GM20000 (cell line): Measurements from ENCODE around the gene RNF150.

Experiments
- DNase-seq: peaks from one replicate; pipeline ENCODE4 v3.0.0; 2012; ENCODE audit warnings: low spot score
- CTCF ChIP-seq: IDR thresholded peaks from 2 replicates; pipeline ENCODE4 v1.5.1; 2012; ENCODE audit warnings: mild to moderate bottlenecking, control low read depth; ENCODE audit errors: extremely low read depth, missing control alignments

Gene RNF150

GRCh38 chr4:140876615-140877364 lies 256.5 kb downstream of the RNF150 start:
- TF ChIP-seq CTCF = no peak
- no peak for DNase-seq

GRCh38 chr4:140875746-140876452 lies 257.4 kb downstream of the RNF150 start:
- no peak for DNase-seq
- TF ChIP-seq CTCF = no peak

GRCh38 chr4:140874056-140874455 lies 259.2 kb downstream of the RNF150 start:
- DNase-seq = no peak
- no peak for TF ChIP-seq CTCF

GRCh38 chr4:140871368-140871767 lies 261.9 kb downstream of the RNF150 start:
- no peak for TF ChIP-seq CTCF

GRCh38 chr4:140870427-140870826 lies 262.8 kb downstream of the RNF150 start:
- TF ChIP-seq CTCF = no peak
- no peak for DNase-seq

More at GRCh38 chr4:140871368-140871767, 261.9 kb downstream of the RNF150 start:
- DNase-seq = no peak

- TF ChIP-seq CTCF = no peak
- DNase-seq = no peak
These were observed 263.8 kb downstream of the RNF150 start for GRCh38 chr4:140869446-140869845.

GRCh38 chr4:140867356-140867755 lies 265.9 kb downstream of the RNF150 start:
- TF ChIP-seq CTCF = no peak
- DNase-seq = no peak
